B cell (primary cell): ENCODE data around the gene DCAKD.

Source experiments
- CTCF ChIP-seq: fragments of 200-600 bp; IDR thresholded peaks from one replicate; pipeline ENCODE4 v1.8.0; 2022; ENCODE audit warnings: antibody characterized with exemption, mild to moderate bottlenecking
- EZH2 ChIP-seq: IDR thresholded peaks from 2 replicates; pipeline ENCODE4 v1.6.1; 2012; ENCODE audit warnings: borderline replicate concordance, low read depth, mild to moderate bottlenecking, moderate library complexity, low read length; ENCODE audit not compliant: insufficient read depth, poor library complexity, severe bottlenecking

- no peak for TF ChIP-seq CTCF
- no peak for TF ChIP-seq EZH2
Measured at GRCh38 chr17:45098081-45098868, 46.8 kb upstream of the DCAKD start.
